A549 (cell line): ENCODE data around the gene TOR2A. TPM values are rescaled to one million over a fixed set of nuclear protein-coding genes. Genes with fewer than 3 reads are reported as not detected.

ENCODE experiments used
- ATAC-seq, 2 experiments: fragments of 200-7000 bp in 1 of 2; fragments of >200 bp in 1 of 2; cut with Nextera tagmentation in 1 of 2; cut with Tn5 transposase in 1 of 2; 3 replicates each; pipeline versions ENCODE4 v1.8.0 to v1.9.1; 2018 to 2020; ENCODE audit warnings: mild to moderate bottlenecking in 1 of 2, moderate library complexity in 1 of 2
- CTCF ChIA-PET: fragments of 300-600 bp; sonication (Branson Sonifier 250); formaldehyde crosslinking; extraction: SDS; loops from one replicate; lab custom pipeline; 2021; ENCODE audit warnings: antibody characterized with exemption, inconsistent platforms; lab: Yijun Ruan, JAX
- POLR2A ChIA-PET: fragments of 350-600 bp; formaldehyde crosslinking; extraction: SDS; loops from one replicate; lab custom pipeline; 2021; ENCODE audit warnings: antibody characterized with exemption, inconsistent platforms; lab: Yijun Ruan, JAX
- DNase-seq, 2 experiments: peaks; one replicate each; pipeline versions ENCODE4 v3.0.0 to v3.0.0-alpha.2; 2011 to 2016; ENCODE audit warnings: low read depth in 1 of 2, low spot score in 1 of 2
- FAIRE-seq: peaks from 2 replicates; lab custom pipeline; 2011; peaks lifted over from hg19 to GRCh38; lab: Jason Lieb, UNC
- H3K27ac ChIP-seq, 2 experiments: fragments of >200 bp; sonication (Bioruptor Twin); formaldehyde crosslinking; 3 replicates each; pipeline ENCODE4 v1.5.1; 2016 to 2017
- H3K4me1 ChIP-seq: fragments of >200 bp; sonication (Bioruptor Twin); formaldehyde crosslinking; 3 replicates; pipeline ENCODE4 v1.6.1; 2016
- H3K4me2 ChIP-seq: fragments of >200 bp; sonication (Bioruptor Twin); formaldehyde crosslinking; 3 replicates; pipeline ENCODE4 v1.6.1; 2016
- H3K4me3 ChIP-seq: fragments of >200 bp; sonication (Bioruptor Twin); formaldehyde crosslinking; 3 replicates; pipeline ENCODE4 v1.5.1; 2016
- H3K9me3 ChIP-seq: fragments of >200 bp; sonication (Bioruptor Twin); formaldehyde crosslinking; 3 replicates; pipeline ENCODE4 v1.6.1; 2016
- EHMT2 ChIP-seq: fragments of 200-600 bp; sonication (generic); IDR thresholded peaks from 2 replicates; pipeline ENCODE4 v1.6.1; 2016; ENCODE audit warnings: antibody characterized with exemption, low read depth, mild to moderate bottlenecking, moderate library complexity
- FOSL2 ChIP-seq, 2 experiments: fragments of 450-650 bp in 1 of 2; fragments of >200 bp in 1 of 2; sonication (Bioruptor Twin) in 1 of 2; formaldehyde crosslinking; IDR thresholded peaks; 2 replicates each; pipeline versions ENCODE4 v1.5.0 to v1.6.1; 2016 to 2020; ENCODE audit warnings: mild to moderate bottlenecking in 1 of 2, moderate library complexity in 1 of 2
- MAZ ChIP-seq: fragments of 150-350 bp; IDR thresholded peaks from 2 replicates; pipeline ENCODE4 v1.6.1; 2014; ENCODE audit warnings: antibody characterized with exemption, low read depth, low read length, borderline replicate concordance
- MYC ChIP-seq: IDR thresholded peaks from 2 replicates; pipeline ENCODE4 v1.6.1; 2012; ENCODE audit warnings: mild to moderate bottlenecking, inconsistent platforms, low read length, improper control_type of control experiment, borderline replicate concordance
- NFE2L2 ChIP-seq: fragments of 150-350 bp; conservative IDR thresholded peaks from 2 replicates; pipeline ENCODE4 v1.6.1; 2014; ENCODE audit warnings: low read length
- NR3C1 ChIP-seq: fragments of >200 bp; sonication (Bioruptor Twin); formaldehyde crosslinking; IDR thresholded peaks from 3 replicates; pipeline ENCODE4 v1.6.1; 2017
- PBX3 ChIP-seq: IDR thresholded peaks from 2 replicates; pipeline ENCODE4 v1.6.1; 2012
- PHF8 ChIP-seq: fragments of 200-600 bp; sonication (generic); IDR thresholded peaks from 2 replicates; pipeline ENCODE4 v1.6.1; 2016; ENCODE audit warnings: low read depth, mild to moderate bottlenecking, antibody characterized with exemption, moderate library complexity, borderline replicate concordance
- POLR2A ChIP-seq: IDR thresholded peaks from 2 replicates; pipeline ENCODE4 v1.6.1; 2012; ENCODE audit warnings: mild to moderate bottlenecking, low read length
- RAD21 ChIP-seq, 2 experiments: fragments of >200 bp in 1 of 2; sonication (Bioruptor Twin) in 1 of 2; formaldehyde crosslinking in 1 of 2; IDR thresholded peaks in 1 of 2; conservative IDR thresholded peaks in 1 of 2; 2 replicates in 1 of 2; 3 replicates in 1 of 2; pipeline ENCODE4 v1.6.1; 2012 to 2018; ENCODE audit warnings: inconsistent platforms in 1 of 2
- RARB ChIP-seq: fragments of 250-450 bp; sonication (Bioruptor Pico); IDR thresholded peaks from 2 replicates; pipeline ENCODE4 v1.8.0; 2021; ENCODE audit warnings: mild to moderate bottlenecking, moderate library complexity
- RCOR1 ChIP-seq: fragments of 150-350 bp; IDR thresholded peaks from 2 replicates; pipeline ENCODE4 v1.6.1; 2014; ENCODE audit warnings: antibody characterized with exemption, low read length, low read depth
- REST ChIP-seq: fragments of 200-600 bp; sonication (generic); IDR thresholded peaks from 2 replicates; pipeline ENCODE4 v1.6.1; 2016; ENCODE audit warnings: antibody characterized with exemption, mild to moderate bottlenecking, moderate library complexity
- RFX5 ChIP-seq: fragments of 450-650 bp; IDR thresholded peaks from 2 replicates; pipeline ENCODE4 v1.7.1; 2014; ENCODE audit warnings: antibody characterized with exemption, mild to moderate bottlenecking, moderate library complexity
- RNF2 ChIP-seq: fragments of 200-600 bp; sonication (generic); IDR thresholded peaks from 2 replicates; pipeline ENCODE4 v1.6.1; 2016; ENCODE audit warnings: low read depth, mild to moderate bottlenecking, antibody characterized with exemption, moderate library complexity, borderline replicate concordance
- SREBF2 ChIP-seq: fragments of 450-650 bp; IDR thresholded peaks from 2 replicates; pipeline ENCODE4 v1.6.1; 2014; ENCODE audit warnings: mild to moderate bottlenecking, moderate library complexity
- TFCP2L1 ChIP-seq: fragments of 250-450 bp; sonication (Bioruptor Pico); IDR thresholded peaks from 2 replicates; pipeline ENCODE4 v1.5.0; 2021; ENCODE audit warnings: mild to moderate bottlenecking
- TP53 ChIP-seq: fragments of 250-450 bp; sonication (Bioruptor Pico); IDR thresholded peaks from 2 replicates; pipeline ENCODE4 v1.5.0; 2021; ENCODE audit warnings: mild to moderate bottlenecking, moderate library complexity
- ZC3H11A ChIP-seq: fragments of 450-650 bp; IDR thresholded peaks from 2 replicates; pipeline ENCODE4 v1.6.1; 2014; ENCODE audit warnings: antibody characterized with exemption, mild to moderate bottlenecking
- ZSCAN20 ChIP-seq: fragments of 250-450 bp; sonication (Bioruptor Pico); IDR thresholded peaks from 2 replicates; pipeline ENCODE4 v1.8.0; 2022; ENCODE audit warnings: mild to moderate bottlenecking, moderate library complexity
- WGBS: methylation state at CpG from one replicate; pipeline ENCODE4 v1.1.6; 2017; ENCODE audit errors: missing lambda C conversion rate; 5-methylcytosine and 5-hydroxymethylcytosine counted together
- polyA plus RNA-seq, 4 experiments: library from polyadenylated mRNA; depleted of rRNA in 3 of 4; stranded (reverse); fragments of >200 nt; fragmentation: RNase III in 1 of 4; extraction: RNeasy Plus Mini Kit Qiagen cat#74134 plus additional on column Dnase treatment in 1 of 4; gene quantifications; 2 replicates in 3 of 4; 3 replicates in 1 of 4; pipeline ENCODE4 v1.2.3, GENCODE V29; 2011 to 2017
- TF ChIP-seq, protein P1 (sequence below): fragments of >200 bp; sonication (Bioruptor Twin); formaldehyde crosslinking; IDR thresholded peaks from 3 replicates; pipeline ENCODE4 v1.6.1; 2016

Gene TOR2A
- polyA plus RNA-seq, 2 of the 4 experiments (the other 2 are of a cell fraction) = 4.9 to 9.6 TPM

DNA sequence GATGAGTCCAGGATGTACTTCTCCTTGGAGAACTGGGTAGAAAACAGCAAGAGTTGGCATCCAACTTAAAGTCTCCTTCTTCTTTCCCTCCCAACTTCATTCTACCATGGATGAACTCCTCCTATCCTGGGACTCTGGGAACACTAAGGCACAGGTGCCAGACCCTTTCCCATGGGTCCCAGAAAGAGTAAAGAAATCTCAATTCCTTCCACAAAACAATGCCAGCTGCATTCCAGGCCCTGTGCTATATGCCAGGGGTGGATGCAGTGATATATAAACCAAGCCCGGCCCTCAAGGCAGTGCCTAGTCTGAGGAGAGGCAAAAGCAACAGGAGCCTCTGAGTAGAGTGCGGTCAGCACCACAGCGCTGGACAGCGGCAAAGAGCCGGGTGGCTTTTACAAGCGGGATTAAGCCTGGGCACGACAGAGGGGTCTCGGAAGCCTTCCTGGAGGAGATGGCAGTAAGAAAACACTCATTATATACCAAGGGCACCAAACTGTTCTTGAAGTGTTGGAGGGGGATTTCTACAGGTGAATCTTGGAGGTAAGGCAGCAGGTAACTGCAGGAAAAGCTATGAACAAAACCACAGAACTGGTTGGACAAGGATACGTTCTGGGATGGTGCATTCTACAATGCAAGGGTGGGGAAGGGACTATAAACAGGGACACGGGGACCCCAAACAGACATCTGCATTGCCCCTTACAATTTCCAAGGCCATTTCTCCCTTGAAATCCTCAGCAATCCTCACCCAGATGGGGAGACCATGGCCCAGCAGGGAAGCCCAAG, 16.4 kb upstream of the TOR2A start:
- DNase-seq = no peak
- POLR2A ChIA-PET = no interaction called here

GRCh38 chr9:127749090-127749787, 14.1 kb upstream of the TOR2A start:
- no peak for FAIRE-seq
- 76% methylated on average over 19 of the region's 26 CpGs for WGBS
- Histone ChIP-seq H3K9me3 (no peaks in the 10 kb centered on the region), H3K4me3 (no peak overlapping the region)
- no peak for ATAC-seq
- POLR2A ChIA-PET = no interaction called here
- TF ChIP-seq PBX3 = no peak
- no peak for TF ChIP-seq ZSCAN20 (CRISPR knock-in tag)
- no peak for TF ChIP-seq MAZ
- TF ChIP-seq RAD21 (conservative IDR thresholded peaks at IDR 0.05 in 1 of 2, IDR thresholded peaks at IDR 0.05 in 1 of 2) = no peak
- no peak for TF ChIP-seq RFX5
- TF ChIP-seq MYC = no peak
- no peak for TF ChIP-seq ZC3H11A
- TF ChIP-seq TP53 (CRISPR knock-in tag) = no peak
- TF ChIP-seq RCOR1 = no peak
- no peak for TF ChIP-seq TFCP2L1 (CRISPR knock-in tag)
- TF ChIP-seq POLR2A = no peak
- TF ChIP-seq, protein P1, sequence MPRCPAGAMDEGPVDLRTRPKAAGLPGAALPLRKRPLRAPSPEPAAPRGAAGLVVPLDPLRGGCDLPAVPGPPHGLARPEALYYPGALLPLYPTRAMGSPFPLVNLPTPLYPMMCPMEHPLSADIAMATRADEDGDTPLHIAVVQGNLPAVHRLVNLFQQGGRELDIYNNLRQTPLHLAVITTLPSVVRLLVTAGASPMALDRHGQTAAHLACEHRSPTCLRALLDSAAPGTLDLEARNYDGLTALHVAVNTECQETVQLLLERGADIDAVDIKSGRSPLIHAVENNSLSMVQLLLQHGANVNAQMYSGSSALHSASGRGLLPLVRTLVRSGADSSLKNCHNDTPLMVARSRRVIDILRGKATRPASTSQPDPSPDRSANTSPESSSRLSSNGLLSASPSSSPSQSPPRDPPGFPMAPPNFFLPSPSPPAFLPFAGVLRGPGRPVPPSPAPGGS = no peak
- no peak for TF ChIP-seq REST
- no peak for TF ChIP-seq SREBF2
- TF ChIP-seq, all 56 proteins: peak for 0
- Histone ChIP-seq H3K27ac (no peak overlapping the region), H3K4me2 (no peak overlapping the region), H3K4me1 (peaks cover 1% of the 10 kb centered on the region)
- no peak for DNase-seq
- CTCF ChIA-PET = interaction anchor here (1.2 to 7.5 kb wide), 3 partner anchors 14 to 33 kb away, joined by 4 to 55 read pairs (median 4); partner anchors contain the start of gene TOR2A

More for the DNA sequence above, 16.4 kb upstream of the TOR2A start:
- TF ChIP-seq RARB (no peak), NR3C1 (no peak), REST (peak; percentile 96), SREBF2 (no peak), NFE2L2 (no peak), ZC3H11A (no peak), ZSCAN20 (CRISPR knock-in tag) (no peak), FOSL2 (IDR thresholded peaks at IDR 0.05) (no peak), FOSL2 (CRISPR knock-in tag; IDR thresholded peaks at IDR 0.05) (no peak), PHF8 (no peak), EHMT2 (peak; percentile 91), RNF2 (no peak)
- CTCF ChIA-PET = interaction anchor here (1.0 to 1.7 kb wide), 6 partner anchors 9 to 247 kb away, joined by 3 to 6 read pairs (median 4); partner anchors contain the start of gene TOR2A
- H3K4me1 ChIP-seq = peaks cover 14% of the 10 kb centered on the region
- ATAC-seq (0 out of 6 replicates have a peak, but pooled peaks of 1 of the 2 experiments have one; percentile 19), FAIRE-seq (no peak)
- H3K4me2 ChIP-seq = no peak overlapping the region
- 5% methylated on average over 10 of the region's 10 CpGs for WGBS
- no peak overlapping the region for H3K4me3 ChIP-seq
- H3K27ac ChIP-seq = no peak overlapping the region
- no peaks in the 10 kb centered on the region for H3K9me3 ChIP-seq
